Measurements from ENCODE around the gene SYNPO2. TPM values are rescaled to one million over a fixed set of nuclear protein-coding genes. Genes with fewer than 3 reads are reported as not detected.

Gene SYNPO2
- total and polyA plus RNA-seq, 2 donors (not counting 1 experiment from before 2014, with no cell fraction given) = 40.1 to 71.7 TPM

- Histone ChIP-seq H3K79me2 (ENCODE audit: control insufficient read depth, insufficient read depth, low read length) (no peaks in the 10 kb centered on the region), H3K27ac (ENCODE audit: insufficient read depth, low read length) (no peak overlapping the region), H3K9ac (ENCODE audit: insufficient read depth, low read length) (no peak overlapping the region), H3K4me2 (ENCODE audit: extremely low read depth, insufficient read depth, low read length) (no peak overlapping the region), H3K4me3 (replicated peaks in 1 of 4; ENCODE audit: control extremely low read depth in 1 of 4, insufficient read depth in 1 of 4, low read depth in 3 of 4, low read length in 4 of 4) (no peak overlapping the region), H2AFZ (ENCODE audit: low read length) (no peak overlapping the region), H4K20me1 (ENCODE audit: control insufficient read depth, extremely low read depth, insufficient read depth, low read length) (no peaks in the 10 kb centered on the region), H3K36me3 (ENCODE audit: control insufficient read depth, insufficient read depth, low read length) (no peaks in the 10 kb centered on the region), H3K27me3 (ENCODE audit: control insufficient read depth, insufficient read depth, low read length) (no peaks in the 10 kb centered on the region), H3K9me3 (ENCODE audit: control insufficient read depth, insufficient read depth, low read depth, low read length) (no peaks in the 10 kb centered on the region), H3K4me1 (ENCODE audit: control insufficient read depth, extremely low read depth, insufficient read depth, low read length) (peaks cover 3% of the 10 kb centered on the region)
- TF ChIP-seq, protein P1, sequence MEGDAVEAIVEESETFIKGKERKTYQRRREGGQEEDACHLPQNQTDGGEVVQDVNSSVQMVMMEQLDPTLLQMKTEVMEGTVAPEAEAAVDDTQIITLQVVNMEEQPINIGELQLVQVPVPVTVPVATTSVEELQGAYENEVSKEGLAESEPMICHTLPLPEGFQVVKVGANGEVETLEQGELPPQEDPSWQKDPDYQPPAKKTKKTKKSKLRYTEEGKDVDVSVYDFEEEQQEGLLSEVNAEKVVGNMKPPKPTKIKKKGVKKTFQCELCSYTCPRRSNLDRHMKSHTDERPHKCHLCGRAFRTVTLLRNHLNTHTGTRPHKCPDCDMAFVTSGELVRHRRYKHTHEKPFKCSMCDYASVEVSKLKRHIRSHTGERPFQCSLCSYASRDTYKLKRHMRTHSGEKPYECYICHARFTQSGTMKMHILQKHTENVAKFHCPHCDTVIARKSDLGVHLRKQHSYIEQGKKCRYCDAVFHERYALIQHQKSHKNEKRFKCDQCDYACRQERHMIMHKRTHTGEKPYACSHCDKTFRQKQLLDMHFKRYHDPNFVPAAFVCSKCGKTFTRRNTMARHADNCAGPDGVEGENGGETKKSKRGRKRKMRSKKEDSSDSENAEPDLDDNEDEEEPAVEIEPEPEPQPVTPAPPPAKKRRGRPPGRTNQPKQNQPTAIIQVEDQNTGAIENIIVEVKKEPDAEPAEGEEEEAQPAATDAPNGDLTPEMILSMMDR (conservative IDR thresholded peaks at IDR 0.05 in 1 of 2, IDR thresholded peaks at IDR 0.05 in 1 of 2; ENCODE audit: low read depth in 1 of 2, low read length in 2 of 2) = no peak
- TF ChIP-seq EZH2 (IDR thresholded peaks at IDR 0.05; ENCODE audit: low read length, missing control alignments) = no peak
- peak in 1 of 2 donors; percentile 21 for DNase-seq (ENCODE audit: low read depth in 2 of 2)
Observed at GRCh38 chr4:118916691-118917289, 28.1 kb downstream of the SYNPO2 start.

- H3K4me3 ChIP-seq (replicated peaks in 1 of 4; ENCODE audit: control extremely low read depth in 1 of 4, insufficient read depth in 1 of 4, low read depth in 3 of 4, low read length in 4 of 4) = no peak overlapping the region
- H2AFZ ChIP-seq (ENCODE audit: low read length) = no peak overlapping the region
- H3K4me1 ChIP-seq (ENCODE audit: control insufficient read depth, extremely low read depth, insufficient read depth, low read length) = peaks cover 3% of the 10 kb centered on the region
- H4K20me1 ChIP-seq (ENCODE audit: control insufficient read depth, extremely low read depth, insufficient read depth, low read length) = no peaks in the 10 kb centered on the region
- no peaks in the 10 kb centered on the region for H3K36me3 ChIP-seq (ENCODE audit: control insufficient read depth, insufficient read depth, low read length)
- H3K79me2 ChIP-seq (ENCODE audit: control insufficient read depth, insufficient read depth, low read length) = no peaks in the 10 kb centered on the region
- no peaks in the 10 kb centered on the region for H3K27me3 ChIP-seq (ENCODE audit: control insufficient read depth, insufficient read depth, low read length)
- DNase-seq (ENCODE audit: low read depth in 2 of 2) = peak in 1 of 2 donors; percentile 30
- H3K27ac ChIP-seq (ENCODE audit: insufficient read depth, low read length) = no peak overlapping the region
- peak overlapping the region; percentile 56 for H3K4me2 ChIP-seq (ENCODE audit: extremely low read depth, insufficient read depth, low read length)
- H3K9me3 ChIP-seq (ENCODE audit: control insufficient read depth, insufficient read depth, low read depth, low read length) = no peaks in the 10 kb centered on the region
- no peak overlapping the region for H3K9ac ChIP-seq (ENCODE audit: insufficient read depth, low read length)
- no peak for TF ChIP-seq EZH2 (IDR thresholded peaks at IDR 0.05; ENCODE audit: low read length, missing control alignments)
- TF ChIP-seq, protein P1 (conservative IDR thresholded peaks at IDR 0.05 in 1 of 2, IDR thresholded peaks at IDR 0.05 in 1 of 2; ENCODE audit: low read depth in 1 of 2, low read length in 2 of 2) = no peak
Observed at GRCh38 chr4:118917582-118917981, 28.9 kb downstream of the SYNPO2 start.

DNA sequence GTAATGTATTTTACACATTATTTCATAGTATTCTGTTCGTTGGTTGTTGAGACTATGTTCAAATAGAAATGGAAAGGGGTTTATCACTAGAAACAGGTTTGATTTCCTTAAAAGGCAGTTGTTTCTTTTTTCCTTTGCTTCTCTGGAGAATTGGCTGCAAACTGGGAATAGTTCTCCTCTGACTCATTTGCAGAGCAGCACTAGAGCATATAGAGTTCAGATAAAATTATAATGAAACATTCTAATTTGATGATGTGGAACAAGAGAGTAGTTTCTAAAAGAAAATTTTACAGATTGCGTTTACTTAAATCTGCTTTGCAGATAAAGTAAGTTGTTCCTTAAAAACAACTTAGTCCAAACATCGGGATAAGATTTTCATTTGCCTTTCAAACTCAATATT is 29.7 kb downstream of the SYNPO2 start:
- H3K27ac ChIP-seq (ENCODE audit: insufficient read depth, low read length) = no peak overlapping the region
- peaks cover 3% of the 10 kb centered on the region for H3K4me1 ChIP-seq (ENCODE audit: control insufficient read depth, extremely low read depth, insufficient read depth, low read length)
- no peaks in the 10 kb centered on the region for H3K36me3 ChIP-seq (ENCODE audit: control insufficient read depth, insufficient read depth, low read length)
- H3K4me2 ChIP-seq (ENCODE audit: extremely low read depth, insufficient read depth, low read length) = peak overlapping the region; percentile 56
- no peak overlapping the region for H2AFZ ChIP-seq (ENCODE audit: low read length)
- DNase-seq (ENCODE audit: low read depth in 2 of 2) = peak; percentile 94
- no peaks in the 10 kb centered on the region for H3K9me3 ChIP-seq (ENCODE audit: control insufficient read depth, insufficient read depth, low read depth, low read length)
- H3K4me3 ChIP-seq (replicated peaks in 1 of 4; ENCODE audit: control extremely low read depth in 1 of 4, insufficient read depth in 1 of 4, low read depth in 3 of 4, low read length in 4 of 4) = no peak overlapping the region
- no peaks in the 10 kb centered on the region for H4K20me1 ChIP-seq (ENCODE audit: control insufficient read depth, extremely low read depth, insufficient read depth, low read length)
- H3K27me3 ChIP-seq (ENCODE audit: control insufficient read depth, insufficient read depth, low read length) = no peaks in the 10 kb centered on the region
- TF ChIP-seq, protein P1 (conservative IDR thresholded peaks at IDR 0.05 in 1 of 2, IDR thresholded peaks at IDR 0.05 in 1 of 2; ENCODE audit: low read depth in 1 of 2, low read length in 2 of 2) = no peak
- TF ChIP-seq EZH2 (IDR thresholded peaks at IDR 0.05; ENCODE audit: low read length, missing control alignments) = no peak
- H3K9ac ChIP-seq (ENCODE audit: insufficient read depth, low read length) = no peak overlapping the region
- H3K79me2 ChIP-seq (ENCODE audit: control insufficient read depth, insufficient read depth, low read length) = no peaks in the 10 kb centered on the region

All from fibroblast of lung (primary cell).